NCI-H82 treated with DMSO at 0.1 percent for 48 hours (cell line): ENCODE data around the gene ABCC1.
"Not testable (repeated sequence)": the region's sequence is repeated elsewhere in the genome, so short reads cannot be mapped to it uniquely, and the experiment has no call there.

Experiments used
- DNase-seq: peaks from one replicate; lab custom pipeline; 2025; ENCODE audit not compliant: unreplicated experiment; lab: John Stamatoyannopoulos, UW

The ABCC1 gene

DNA sequence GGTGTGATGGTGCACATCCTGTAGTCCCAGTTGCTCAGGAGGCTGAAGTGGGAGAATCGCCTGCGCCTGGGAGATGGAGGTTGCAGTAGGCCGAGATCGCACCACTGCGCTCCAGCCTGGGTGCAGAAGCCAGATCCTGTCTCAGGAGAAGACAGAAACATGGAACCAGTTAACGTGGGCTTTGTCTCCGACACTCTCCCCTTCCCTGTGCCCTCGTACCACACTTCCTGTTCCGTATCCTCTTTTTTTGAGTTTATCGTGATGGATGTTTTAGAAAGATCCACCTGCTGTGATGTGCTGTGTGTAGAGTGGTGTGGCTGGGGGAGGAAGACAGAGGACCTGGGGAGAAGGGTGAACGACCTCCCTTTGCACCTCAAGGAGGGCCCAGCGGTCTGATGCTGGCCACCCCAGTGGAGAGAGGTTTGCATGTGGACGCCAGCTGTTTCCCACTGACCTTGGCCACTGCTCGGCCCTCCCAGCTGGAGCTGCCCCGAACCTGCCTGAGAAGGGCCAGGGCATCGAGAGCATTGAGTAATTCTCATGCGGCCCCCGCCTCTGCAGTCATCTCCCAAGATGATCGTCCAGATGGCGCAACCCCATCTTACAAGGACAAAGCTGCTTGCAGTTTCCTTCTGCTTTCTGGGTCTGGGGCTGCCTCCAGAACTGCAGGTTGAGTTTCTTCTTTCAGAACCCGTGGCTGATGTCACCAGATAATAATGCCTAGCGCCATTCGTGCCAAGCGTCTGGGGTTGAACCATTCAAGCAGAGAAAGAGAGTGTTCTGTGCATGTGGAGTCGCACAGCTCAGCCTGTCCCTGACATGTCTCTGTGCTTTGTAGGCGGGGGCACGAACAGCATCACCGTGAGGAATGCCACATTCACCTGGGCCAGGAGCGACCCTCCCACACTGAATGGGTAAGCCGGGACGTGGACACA, 126.3 kb downstream of the ABCC1 start:
- no peak for DNase-seq

GRCh38 chr16:16076423-16076813, 127.0 kb downstream of the ABCC1 start:
- DNase-seq: no peak

DNA sequence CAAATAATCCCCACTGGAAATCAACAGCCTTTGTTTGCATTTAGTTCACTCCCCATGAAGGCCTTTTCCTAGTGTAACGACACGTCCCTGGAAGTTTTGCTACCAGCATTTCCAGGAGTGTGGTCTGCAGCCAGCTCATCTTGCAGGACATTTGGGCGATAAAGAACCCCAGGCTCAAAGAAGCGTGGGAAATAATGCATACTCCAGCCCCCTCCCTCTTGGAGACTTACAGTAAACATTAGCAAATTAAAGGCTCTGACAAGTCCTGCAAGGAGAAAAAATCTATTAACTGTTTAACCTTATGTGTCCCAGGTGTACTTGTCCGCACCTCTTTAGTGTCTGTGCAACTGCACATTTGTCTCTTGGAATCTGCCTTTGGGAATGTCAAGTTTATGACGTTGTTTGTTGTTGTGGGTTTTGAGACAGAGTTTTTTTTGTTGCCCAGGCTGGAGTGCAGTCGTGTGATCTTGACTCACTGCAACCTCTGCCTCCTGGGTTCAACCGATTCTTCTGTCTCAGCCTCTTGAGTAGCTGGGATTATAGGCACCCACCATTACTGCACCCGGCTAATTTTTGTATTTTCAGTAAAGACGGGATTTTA, 131.1 kb downstream of the ABCC1 start:
- DNase-seq: no peak

- no peak for DNase-seq
Measured at GRCh38 chr16:16081141-16081540, 131.7 kb downstream of the ABCC1 start.

GRCh38 chr16:16082255-16082654, 132.8 kb downstream of the ABCC1 start:
- DNase-seq: no peak

- no peak for DNase-seq
Measured at GRCh38 chr16:16083421-16084156, 134.2 kb downstream of the ABCC1 start.

GRCh38 chr16:16084874-16085273, 135.5 kb downstream of the ABCC1 start:
- no peak for DNase-seq

- DNase-seq: no peak
Measured at GRCh38 chr16:16086653-16087446, 137.4 kb downstream of the ABCC1 start.

DNA sequence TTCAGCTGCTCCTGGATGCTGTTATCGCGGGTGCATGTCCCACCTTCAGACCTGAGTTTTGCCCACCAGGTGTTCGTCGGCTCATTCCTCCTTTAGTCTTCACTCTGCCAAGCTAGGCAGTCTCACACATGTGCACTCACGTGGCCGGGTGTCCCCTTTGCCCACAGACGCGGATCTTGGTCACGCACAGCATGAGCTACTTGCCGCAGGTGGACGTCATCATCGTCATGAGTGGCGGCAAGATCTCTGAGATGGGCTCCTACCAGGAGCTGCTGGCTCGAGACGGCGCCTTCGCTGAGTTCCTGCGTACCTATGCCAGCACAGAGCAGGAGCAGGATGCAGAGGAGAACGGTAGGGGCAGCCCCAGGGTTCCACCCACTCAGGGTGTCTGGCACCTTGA, 140.8 kb downstream of the ABCC1 start:
- no peak for DNase-seq

GRCh38 chr16:16092925-16093627, 143.7 kb downstream of the ABCC1 start:
- no peak for DNase-seq

- DNase-seq: no peak
Measured at GRCh38 chr16:16093628-16094332, 144.4 kb downstream of the ABCC1 start.

- DNase-seq: no peak
Measured at GRCh38 chr16:16095646-16096045, 146.2 kb downstream of the ABCC1 start.

GRCh38 chr16:16096121-16096857, 146.9 kb downstream of the ABCC1 start:
- no peak for DNase-seq

DNA sequence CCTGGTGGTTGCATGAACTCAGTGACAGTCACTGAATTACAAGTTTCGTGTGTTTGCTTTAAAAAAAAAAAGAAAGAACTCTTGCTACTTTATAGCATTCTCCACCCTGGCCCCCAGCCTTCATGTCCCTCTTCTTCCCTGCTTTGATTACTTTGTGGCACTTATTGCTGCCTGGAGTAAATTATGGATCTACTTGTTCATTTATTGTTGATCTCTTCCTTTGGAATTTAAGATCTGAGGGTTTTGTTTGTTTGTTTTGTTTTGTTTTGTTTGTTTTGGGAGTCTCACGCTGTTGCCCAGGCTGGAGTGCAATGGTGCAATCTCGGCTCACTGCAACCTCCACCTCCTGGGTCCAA, 147.4 kb downstream of the ABCC1 start:
- no peak for DNase-seq

- DNase-seq: no peak
Measured at GRCh38 chr16:16099320-16099719, 149.9 kb downstream of the ABCC1 start.

DNA sequence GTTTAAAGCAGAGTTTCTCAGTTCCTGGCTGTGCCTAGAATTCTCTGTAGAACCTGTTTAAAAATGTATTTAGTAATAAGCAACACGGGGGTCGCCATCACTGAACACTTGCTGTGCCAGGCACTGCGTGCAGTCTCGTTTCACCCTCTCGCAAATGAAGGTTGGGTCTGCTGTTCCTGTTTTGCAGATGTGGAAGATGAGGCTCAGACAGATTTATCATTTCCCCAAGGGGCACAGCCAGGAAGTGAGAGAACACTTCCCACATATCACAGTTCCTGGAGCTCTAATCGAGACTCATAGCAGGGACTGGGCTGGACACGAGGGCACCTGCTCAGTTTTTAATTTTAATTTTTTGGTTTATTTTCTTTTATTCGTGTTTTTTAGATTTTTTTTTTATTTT, 151.2 kb downstream of the ABCC1 start:
- no peak for DNase-seq

- no peak for DNase-seq
Measured at GRCh38 chr16:16101585-16101984, 152.2 kb downstream of the ABCC1 start.

GRCh38 chr16:16102738-16103137, 153.3 kb downstream of the ABCC1 start:
- DNase-seq: no peak

DNA sequence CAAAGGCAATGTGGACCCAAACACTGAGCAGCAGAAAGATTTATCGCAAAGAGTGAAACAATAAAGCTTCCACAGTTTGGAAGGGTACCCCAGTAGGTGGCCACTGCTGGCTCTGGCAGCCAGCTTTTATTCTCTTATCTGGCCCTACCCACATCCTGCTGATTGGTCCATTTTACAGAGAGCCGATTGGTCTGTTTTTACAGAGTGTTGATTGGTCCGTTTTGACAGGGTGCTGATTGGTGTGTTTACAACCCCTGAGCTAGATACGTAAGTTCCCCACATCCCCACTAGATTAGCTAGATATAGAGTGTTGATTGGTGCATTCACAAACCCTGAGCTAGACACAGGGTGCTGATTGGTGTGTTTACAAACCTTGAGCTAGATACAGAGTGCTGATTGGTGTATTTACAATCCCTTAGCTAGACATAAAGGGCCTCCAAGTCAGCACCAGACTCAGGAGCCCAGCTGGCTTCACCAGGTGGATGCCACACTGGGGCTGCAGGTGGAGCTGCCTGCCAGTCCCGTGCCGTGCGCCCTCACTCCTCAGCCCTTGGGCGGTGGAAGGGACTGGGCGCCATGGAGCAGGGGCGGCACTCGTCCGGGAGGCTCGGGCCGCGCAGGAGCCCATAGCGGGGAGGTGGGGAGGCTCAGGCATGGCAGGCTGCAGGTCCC, 154.9 kb downstream of the ABCC1 start:
- not testable (repeated sequence) for DNase-seq
